SH-SY5Y (cell line): ENCODE data around the gene ATG9B.

ENCODE experiments used
- GATA2 ChIP-seq: IDR thresholded peaks from 2 replicates; pipeline ENCODE4 v1.6.1; 2011; ENCODE audit warnings: mild to moderate bottlenecking, low read depth, low read length
- GATA3 ChIP-seq: IDR thresholded peaks from 2 replicates; pipeline ENCODE4 v1.6.1; 2011; ENCODE audit warnings: low read depth, mild to moderate bottlenecking, low read length, moderate library complexity

GRCh38 chr7:150998341-150998740, 26.0 kb downstream of the ATG9B start:
- TF ChIP-seq GATA2 (no peak), GATA3 (no peak)
